ENCODE data around the gene MAPK8IP3. TPM values are rescaled to one million over a fixed set of nuclear protein-coding genes. Genes with fewer than 3 reads are reported as not detected.
"Not testable (repeated sequence)": the region's sequence is repeated elsewhere in the genome, so short reads cannot be mapped to it uniquely, and the experiment has no call there.

MAPK8IP3 gene
- total RNA-seq, 1 experiment from 2014 or later: 35.2 TPM

- DNase-seq: peak; percentile 51
- H3K4me3 ChIP-seq (ENCODE audit: insufficient read depth, low read depth, low read length): no peak overlapping the region
These were observed 83.6 kb downstream of the MAPK8IP3 start for GRCh38 chr16:1789643-1790045.

GRCh38 chr16:1790261-1790610 lies 84.2 kb downstream of the MAPK8IP3 start:
- Histone ChIP-seq H3K27me3 (ENCODE audit: control insufficient read depth, insufficient read depth, low read length) (no peaks in the 10 kb centered on the region), H3K36me3 (replicated peaks; ENCODE audit: control insufficient read depth, insufficient read depth, low read length) (no peaks in the 10 kb centered on the region; the same call in none of the 2 replicates), H3K4me3 (ENCODE audit: insufficient read depth, low read depth, low read length) (no peak overlapping the region)
- DNase-seq: no peak

More at GRCh38 chr16:1789643-1790045, 83.6 kb downstream of the MAPK8IP3 start:
- no peaks in the 10 kb centered on the region for H3K27me3 ChIP-seq (ENCODE audit: control insufficient read depth, insufficient read depth, low read length)
- no peaks in the 10 kb centered on the region; the same call in none of the 2 replicates for H3K36me3 ChIP-seq (replicated peaks; ENCODE audit: control insufficient read depth, insufficient read depth, low read length)

GRCh38 chr16:1790611-1791255 lies 84.7 kb downstream of the MAPK8IP3 start:
- no peak overlapping the region for H3K4me3 ChIP-seq (ENCODE audit: insufficient read depth, low read depth, low read length)
- H3K36me3 ChIP-seq (replicated peaks; ENCODE audit: control insufficient read depth, insufficient read depth, low read length): no peaks in the 10 kb centered on the region; the same call in none of the 2 replicates
- peak; percentile 43 for DNase-seq
- no peaks in the 10 kb centered on the region for H3K27me3 ChIP-seq (ENCODE audit: control insufficient read depth, insufficient read depth, low read length)

- Histone ChIP-seq H3K27me3 (ENCODE audit: control insufficient read depth, insufficient read depth, low read length) (no peaks in the 10 kb centered on the region), H3K36me3 (replicated peaks; ENCODE audit: control insufficient read depth, insufficient read depth, low read length) (no peaks in the 10 kb centered on the region; the same call in none of the 2 replicates), H3K4me3 (ENCODE audit: insufficient read depth, low read depth, low read length) (no peak overlapping the region)
- peak; percentile 59 for DNase-seq
These were observed 85.4 kb downstream of the MAPK8IP3 start for GRCh38 chr16:1791256-1791942.

GRCh38 chr16:1791943-1792812 lies 86.2 kb downstream of the MAPK8IP3 start:
- DNase-seq: peak; percentile 63
- Histone ChIP-seq H3K4me3 (ENCODE audit: insufficient read depth, low read depth, low read length) (no peak overlapping the region), H3K36me3 (replicated peaks; ENCODE audit: control insufficient read depth, insufficient read depth, low read length) (no peaks in the 10 kb centered on the region; the same call in 1 of the 2 replicates), H3K27me3 (ENCODE audit: control insufficient read depth, insufficient read depth, low read length) (no peaks in the 10 kb centered on the region)

- no peaks in the 10 kb centered on the region for H3K27me3 ChIP-seq (ENCODE audit: control insufficient read depth, insufficient read depth, low read length)
- no peak overlapping the region for H3K4me3 ChIP-seq (ENCODE audit: insufficient read depth, low read depth, low read length)
- no peaks in the 10 kb centered on the region; the same call in 1 of the 2 replicates for H3K36me3 ChIP-seq (replicated peaks; ENCODE audit: control insufficient read depth, insufficient read depth, low read length)
- DNase-seq: peak; percentile 58
These were observed 87.0 kb downstream of the MAPK8IP3 start for GRCh38 chr16:1792836-1793577.

GRCh38 chr16:1793578-1794220 lies 87.7 kb downstream of the MAPK8IP3 start, which contains the start of gene IGFALS:
IGFALS (minus strand) TSS chr16:1793705; CDS start chr16:1793652, 53 bp downstream.
- Histone ChIP-seq H3K4me3 (ENCODE audit: insufficient read depth, low read depth, low read length) (no peak within 1 kb of the TSS), H3K36me3 (replicated peaks; ENCODE audit: control insufficient read depth, insufficient read depth, low read length) (no peaks in the 10 kb centered on the region; the same call in 1 of the 2 replicates), H3K27me3 (ENCODE audit: control insufficient read depth, insufficient read depth, low read length) (no peaks in the 10 kb centered on the region)
- DNase-seq: peak; percentile 73

GRCh38 chr16:1794221-1794871 lies 88.4 kb downstream of the MAPK8IP3 start:
- H3K27me3 ChIP-seq (ENCODE audit: control insufficient read depth, insufficient read depth, low read length): no peaks in the 10 kb centered on the region
- H3K4me3 ChIP-seq (ENCODE audit: insufficient read depth, low read depth, low read length): no peak overlapping the region
- DNase-seq: peak; percentile 74
- no peaks in the 10 kb centered on the region for H3K36me3 ChIP-seq (replicated peaks; ENCODE audit: control insufficient read depth, insufficient read depth, low read length)

- Histone ChIP-seq H3K36me3 (replicated peaks; ENCODE audit: control insufficient read depth, insufficient read depth, low read length) (no peaks in the 10 kb centered on the region), H3K4me3 (ENCODE audit: insufficient read depth, low read depth, low read length) (no peak overlapping the region), H3K27me3 (ENCODE audit: control insufficient read depth, insufficient read depth, low read length) (no peaks in the 10 kb centered on the region)
- peak; percentile 56 for DNase-seq
These were observed 89.1 kb downstream of the MAPK8IP3 start for GRCh38 chr16:1794908-1795666.

GRCh38 chr16:1799263-1799662 lies 93.3 kb downstream of the MAPK8IP3 start:
- not testable (repeated sequence) for H3K4me3 ChIP-seq (ENCODE audit: insufficient read depth, low read depth, low read length); H3K27me3 ChIP-seq (ENCODE audit: control insufficient read depth, insufficient read depth, low read length); H3K36me3 ChIP-seq (replicated peaks; ENCODE audit: control insufficient read depth, insufficient read depth, low read length); DNase-seq

- H3K4me3 ChIP-seq (ENCODE audit: insufficient read depth, low read depth, low read length): no peak overlapping the region
- H3K27me3 ChIP-seq (ENCODE audit: control insufficient read depth, insufficient read depth, low read length): no peaks in the 10 kb centered on the region
- DNase-seq: no peak
- no peaks in the 10 kb centered on the region for H3K36me3 ChIP-seq (replicated peaks; ENCODE audit: control insufficient read depth, insufficient read depth, low read length)
These were observed 94.7 kb downstream of the MAPK8IP3 start for GRCh38 chr16:1800701-1801100.

GRCh38 chr16:1807626-1808025 lies 101.6 kb downstream of the MAPK8IP3 start:
- H3K36me3 ChIP-seq (replicated peaks; ENCODE audit: control insufficient read depth, insufficient read depth, low read length): no peaks in the 10 kb centered on the region; the same call in none of the 2 replicates
- H3K27me3 ChIP-seq (ENCODE audit: control insufficient read depth, insufficient read depth, low read length): no peaks in the 10 kb centered on the region
- DNase-seq: no peak
- no peak overlapping the region for H3K4me3 ChIP-seq (ENCODE audit: insufficient read depth, low read depth, low read length)

GRCh38 chr16:1808691-1809090 lies 102.7 kb downstream of the MAPK8IP3 start:
- DNase-seq: no peak
- Histone ChIP-seq H3K27me3 (ENCODE audit: control insufficient read depth, insufficient read depth, low read length) (no peaks in the 10 kb centered on the region), H3K36me3 (replicated peaks; ENCODE audit: control insufficient read depth, insufficient read depth, low read length) (no peaks in the 10 kb centered on the region; the same call in none of the 2 replicates), H3K4me3 (ENCODE audit: insufficient read depth, low read depth, low read length) (no peak overlapping the region)
